ENCODE data around the gene ABCC9.

GRCh38 chr12:21962236-21962635 is 21.0 kb upstream of the ABCC9 start:
- TF ChIP-seq CTCF (IDR thresholded peaks at IDR 0.05): no peak
- no peak for TF ChIP-seq REST (IDR thresholded peaks at IDR 0.05; ENCODE audit: insufficient read depth in 1 of 2, low read depth in 2 of 2, low read length in 1 of 2)
- TF ChIP-seq POLR2AphosphoS5 (IDR thresholded peaks at IDR 0.05; ENCODE audit: low read depth, low read length): no peak
- TF ChIP-seq SIN3A (IDR thresholded peaks at IDR 0.05; ENCODE audit: borderline replicate concordance, insufficient read depth, low read depth, low read length): no peak
- no peak for TF ChIP-seq TCF7L2 (IDR thresholded peaks at IDR 0.05; ENCODE audit: low read depth, low read length)
